Naive B cell (primary cell): Measurements from ENCODE around the gene SND1. TPM values are rescaled to one million over a fixed set of nuclear protein-coding genes. Genes with fewer than 3 reads are reported as not detected.
A peak's percentile ranks its signal among the peaks of the same experiment; 100 is the strongest.

Experiments used
- ATAC-seq, 2 donors: fragments of 150-1000 bp; cut with Tn5 transposase; 2 replicates each; pipeline ENCODE4 v1.10.0; 2021; ENCODE audit warnings: low read depth in 2 of 2, mild to moderate bottlenecking in 2 of 2, moderate library complexity in 2 of 2
- DNase-seq: peaks from one replicate; pipeline ENCODE4 v3.0.0; 2022
- H3K27ac Mint-ChIP-seq, 6 donors: one replicate each; pipeline ENCODE4 v1.8.0; 2020 to 2022; ENCODE audit warnings: mild to moderate bottlenecking in 6 of 6, mixed read lengths in 6 of 6, moderate library complexity in 5 of 6, inconsistent platforms in 2 of 6
- H3K27me3 Mint-ChIP-seq, 3 donors: one replicate each; pipeline ENCODE4 v1.8.0; 2021 to 2022; ENCODE audit warnings: mixed read lengths in 3 of 3, mild to moderate bottlenecking in 1 of 3
- H3K36me3 Mint-ChIP-seq, 2 donors: one replicate each; pipeline ENCODE4 v1.8.0; 2020 to 2022; ENCODE audit warnings: mixed read lengths in 2 of 2, inconsistent platforms in 1 of 2, mild to moderate bottlenecking in 1 of 2
- H3K4me1 Mint-ChIP-seq, 3 donors: one replicate each; pipeline ENCODE4 v1.8.0; 2020 to 2022; ENCODE audit warnings: mixed read lengths in 3 of 3, inconsistent platforms in 1 of 3, mild to moderate bottlenecking in 1 of 3, moderate library complexity in 1 of 3
- H3K4me3 Mint-ChIP-seq, 8 donors: one replicate each; pipeline ENCODE4 v1.8.0; 2020 to 2022; ENCODE audit warnings: mild to moderate bottlenecking in 8 of 8, mixed read lengths in 8 of 8, moderate library complexity in 8 of 8, inconsistent platforms in 2 of 8
- H3K9me3 Mint-ChIP-seq, 7 donors: one replicate each; pipeline ENCODE4 v1.8.0; 2020 to 2022; ENCODE audit warnings: mixed read lengths in 7 of 7, mild to moderate bottlenecking in 5 of 7, inconsistent platforms in 2 of 7, moderate library complexity in 1 of 7
- polyA plus RNA-seq, 6 donors: library from polyadenylated mRNA; unstranded; fragments of 300-500 nt; fragmentation: Illumina TruSeq; gene quantifications; one replicate each; pipeline ENCODE4 v1.2.3, GENCODE V29; 2021; ENCODE audit warnings: low read depth in 6 of 6

The SND1 gene
- polyA plus RNA-seq, 6 donors from 2014 or later = 50.6 to 83.1 (median 74.2) TPM

GRCh38 chr7:127816354-127817190 is 164.6 kb downstream of the SND1 start:
- peaks cover 28 to 41% (median 38%) of the 10 kb centered on the region in 3 donors for H3K4me1 Mint-ChIP-seq
- ATAC-seq (no peak), DNase-seq (no peak)
- H3K36me3 Mint-ChIP-seq = peaks cover 0 to 16% of the 10 kb centered on the region in 2 donors
- H3K27ac Mint-ChIP-seq = peak overlapping the region in 1 of 6 donors; percentile 43
- no peak overlapping the region for H3K4me3 Mint-ChIP-seq
- no peaks in the 10 kb centered on the region for H3K27me3 Mint-ChIP-seq
- H3K9me3 Mint-ChIP-seq = no peaks in the 10 kb centered on the region

GRCh38 chr7:127817466-127817865 is 165.5 kb downstream of the SND1 start:
- no peak overlapping the region for H3K4me3 Mint-ChIP-seq
- H3K4me1 Mint-ChIP-seq = peaks cover 28 to 41% (median 37%) of the 10 kb centered on the region in 3 donors
- H3K9me3 Mint-ChIP-seq = no peaks in the 10 kb centered on the region
- H3K36me3 Mint-ChIP-seq = peaks cover 0 to 12% of the 10 kb centered on the region in 2 donors
- no peaks in the 10 kb centered on the region for H3K27me3 Mint-ChIP-seq
- no peak for ATAC-seq
- H3K27ac Mint-ChIP-seq = peak overlapping the region in 1 of 6 donors; percentile 46
- no peak for DNase-seq

- Mint-ChIP-seq H3K9me3 (no peaks in the 10 kb centered on the region), H3K36me3 (peaks cover 0 to 6% of the 10 kb centered on the region in 2 donors), H3K4me3 (no peak overlapping the region), H3K4me1 (peaks cover 35 to 49% (median 45%) of the 10 kb centered on the region in 3 donors), H3K27me3 (no peaks in the 10 kb centered on the region), H3K27ac (peak overlapping the region in 4 of 6 donors; percentile 16 to 80 (median 56))
- DNase-seq = no peak
- ATAC-seq = no peak
Measured at GRCh38 chr7:127818306-127818705, 166.3 kb downstream of the SND1 start.

- DNase-seq (peak; percentile 4), ATAC-seq (peak; percentile 67 to 68)
- Mint-ChIP-seq H3K4me3 (peak overlapping the region in 7 of 8 donors; percentile 9 to 75 (median 37)), H3K9me3 (no peaks in the 10 kb centered on the region), H3K36me3 (no peaks in the 10 kb centered on the region), H3K27ac (peak overlapping the region; percentile 44 to 94 (median 66)), H3K27me3 (no peaks in the 10 kb centered on the region), H3K4me1 (peaks cover 40 to 49% (median 42%) of the 10 kb centered on the region in 3 donors)
Measured at GRCh38 chr7:127819975-127820731, 168.2 kb downstream of the SND1 start.

GRCh38 chr7:127820732-127821085 is 168.7 kb downstream of the SND1 start:
- H3K9me3 Mint-ChIP-seq = no peaks in the 10 kb centered on the region
- H3K4me1 Mint-ChIP-seq = peaks cover 37 to 48% (median 39%) of the 10 kb centered on the region in 3 donors
- H3K27ac Mint-ChIP-seq = peak overlapping the region; percentile 44 to 94 (median 66)
- no peaks in the 10 kb centered on the region for H3K27me3 Mint-ChIP-seq
- peak overlapping the region in 7 of 8 donors; percentile 9 to 75 (median 37) for H3K4me3 Mint-ChIP-seq
- ATAC-seq (peak in 1 of 2 donors; percentile 19), DNase-seq (no peak)
- no peaks in the 10 kb centered on the region for H3K36me3 Mint-ChIP-seq

GRCh38 chr7:127821146-127821545 is 169.2 kb downstream of the SND1 start:
- H3K4me1 Mint-ChIP-seq = peaks cover 37 to 44% (median 39%) of the 10 kb centered on the region in 3 donors

GRCh38 chr7:127822822-127823508 is 171.0 kb downstream of the SND1 start:
- Mint-ChIP-seq H3K27ac (peak overlapping the region; percentile 1 to 75 (median 22)), H3K9me3 (no peaks in the 10 kb centered on the region), H3K27me3 (no peaks in the 10 kb centered on the region), H3K4me1 (peaks cover 31 to 42% (median 35%) of the 10 kb centered on the region in 3 donors), H3K36me3 (no peaks in the 10 kb centered on the region), H3K4me3 (peak overlapping the region in 6 of 8 donors; percentile 0 to 55 (median 14))
- ATAC-seq (peak; percentile 85 to 88), DNase-seq (peak; percentile 25)

More at GRCh38 chr7:127821146-127821545, 169.2 kb downstream of the SND1 start:
- Mint-ChIP-seq H3K27ac (peak overlapping the region in 2 of 6 donors; percentile 44 to 46), H3K27me3 (no peaks in the 10 kb centered on the region), H3K36me3 (no peaks in the 10 kb centered on the region), H3K9me3 (no peaks in the 10 kb centered on the region), H3K4me3 (peak overlapping the region in 2 of 8 donors; percentile 18 to 75)
- DNase-seq (no peak), ATAC-seq (no peak)

- Mint-ChIP-seq H3K4me3 (no peak overlapping the region), H3K27ac (peak overlapping the region in 2 of 6 donors; percentile 63 to 86), H3K9me3 (no peaks in the 10 kb centered on the region), H3K4me1 (peaks cover 34 to 40% (median 37%) of the 10 kb centered on the region in 3 donors), H3K36me3 (no peaks in the 10 kb centered on the region), H3K27me3 (no peaks in the 10 kb centered on the region)
- ATAC-seq = no peak
- no peak for DNase-seq
Measured at GRCh38 chr7:127824682-127825081, 172.7 kb downstream of the SND1 start.

GRCh38 chr7:127828843-127829500 is 177.0 kb downstream of the SND1 start:
- DNase-seq (peak; percentile 2), ATAC-seq (peak; percentile 80 to 96)
- peaks cover 14 to 21% (median 15%) of the 10 kb centered on the region in 3 donors for H3K4me1 Mint-ChIP-seq
- peak overlapping the region in 5 of 6 donors; percentile 8 to 53 (median 36) for H3K27ac Mint-ChIP-seq
- peak overlapping the region in 2 of 8 donors; percentile 0 to 22 for H3K4me3 Mint-ChIP-seq
- peaks cover 0 to 4% of the 10 kb centered on the region in 2 donors for H3K36me3 Mint-ChIP-seq
- no peaks in the 10 kb centered on the region for H3K9me3 Mint-ChIP-seq
- no peaks in the 10 kb centered on the region for H3K27me3 Mint-ChIP-seq

GRCh38 chr7:127831318-127832219 is 179.6 kb downstream of the SND1 start:
- peaks cover 19% of the 10 kb centered on the region in 2 donors for H3K36me3 Mint-ChIP-seq
- no peak overlapping the region for H3K4me3 Mint-ChIP-seq
- H3K4me1 Mint-ChIP-seq = peaks cover 13 to 33% (median 15%) of the 10 kb centered on the region in 3 donors
- ATAC-seq (no peak), DNase-seq (no peak)
- H3K27ac Mint-ChIP-seq = peak overlapping the region in 1 of 6 donors; percentile 49
- H3K9me3 Mint-ChIP-seq = peaks cover under 1 to 16% (median 10%) of the 10 kb centered on the region in 7 donors
- H3K27me3 Mint-ChIP-seq = no peaks in the 10 kb centered on the region

- no peak overlapping the region for H3K27ac Mint-ChIP-seq
- peaks cover 13 to 33% (median 15%) of the 10 kb centered on the region in 3 donors for H3K4me1 Mint-ChIP-seq
- DNase-seq (no peak), ATAC-seq (no peak)
- peaks cover 5 to 26% (median 11%) of the 10 kb centered on the region in 7 donors for H3K9me3 Mint-ChIP-seq
- no peaks in the 10 kb centered on the region for H3K27me3 Mint-ChIP-seq
- H3K36me3 Mint-ChIP-seq = peaks cover 20 to 24% of the 10 kb centered on the region in 2 donors
- no peak overlapping the region for H3K4me3 Mint-ChIP-seq
Measured at GRCh38 chr7:127832592-127832991, 180.6 kb downstream of the SND1 start.

- Mint-ChIP-seq H3K27ac (peak overlapping the region in 1 of 6 donors; percentile 62), H3K36me3 (peaks cover 28 to 29% of the 10 kb centered on the region in 2 donors), H3K4me3 (no peak overlapping the region), H3K9me3 (peaks cover 10 to 34% (median 19%) of the 10 kb centered on the region in 7 donors), H3K4me1 (peaks cover 18 to 39% (median 20%) of the 10 kb centered on the region in 3 donors), H3K27me3 (no peaks in the 10 kb centered on the region)
- no peak for DNase-seq
- no peak for ATAC-seq
Measured at GRCh38 chr7:127833641-127834040, 181.6 kb downstream of the SND1 start.
